Large intestine (tissue), 3 donors: ENCODE measurements around the gene BTBD2. TPM values are rescaled to one million over a fixed set of nuclear protein-coding genes. Genes with fewer than 3 reads are reported as not detected.

Experiments used
- DNase-seq, 2 donors: peaks; one replicate each; pipeline versions ENCODE4 v3.0.0 to v3.0.0-alpha.2; 2013
- H3K27ac ChIP-seq: one replicate; pipeline ENCODE4 v1.5.1; 2013; ENCODE audit warnings: low read length
- H3K27me3 ChIP-seq: 2 replicates; pipeline ENCODE4 v1.6.1; 2013; ENCODE audit warnings: low read length; ENCODE audit not compliant: control insufficient read depth, insufficient read depth
- H3K36me3 ChIP-seq: 2 replicates; pipeline ENCODE4 v1.6.1; 2013; ENCODE audit warnings: low read length; ENCODE audit not compliant: control insufficient read depth, insufficient read depth
- H3K4me1 ChIP-seq: one replicate; pipeline ENCODE4 v1.6.1; 2013; ENCODE audit warnings: low read length; ENCODE audit not compliant: control insufficient read depth, insufficient read depth
- H3K4me3 ChIP-seq: one replicate; pipeline ENCODE4 v1.5.1; 2013; ENCODE audit warnings: low read length
- H3K9me3 ChIP-seq: one replicate; pipeline ENCODE4 v1.6.1; 2013; ENCODE audit warnings: mild to moderate bottlenecking, low read depth, low read length, moderate library complexity; ENCODE audit not compliant: control insufficient read depth
- WGBS: methylation state at CpG from one replicate; pipeline ENCODE4 v1.1.5; 2013; ENCODE audit warnings: low lambda C conversion rate; ENCODE audit not compliant: insufficient coverage; 5-methylcytosine and 5-hydroxymethylcytosine counted together
- polyA plus RNA-seq: library from polyadenylated mRNA; unstranded; fragments of 120-200 nt; gene quantifications from one replicate; pipeline ENCODE4 v1.2.1, GENCODE V29; 2013

The BTBD2 gene
- polyA plus RNA-seq, 1 donor = 96.7 TPM

DNA sequence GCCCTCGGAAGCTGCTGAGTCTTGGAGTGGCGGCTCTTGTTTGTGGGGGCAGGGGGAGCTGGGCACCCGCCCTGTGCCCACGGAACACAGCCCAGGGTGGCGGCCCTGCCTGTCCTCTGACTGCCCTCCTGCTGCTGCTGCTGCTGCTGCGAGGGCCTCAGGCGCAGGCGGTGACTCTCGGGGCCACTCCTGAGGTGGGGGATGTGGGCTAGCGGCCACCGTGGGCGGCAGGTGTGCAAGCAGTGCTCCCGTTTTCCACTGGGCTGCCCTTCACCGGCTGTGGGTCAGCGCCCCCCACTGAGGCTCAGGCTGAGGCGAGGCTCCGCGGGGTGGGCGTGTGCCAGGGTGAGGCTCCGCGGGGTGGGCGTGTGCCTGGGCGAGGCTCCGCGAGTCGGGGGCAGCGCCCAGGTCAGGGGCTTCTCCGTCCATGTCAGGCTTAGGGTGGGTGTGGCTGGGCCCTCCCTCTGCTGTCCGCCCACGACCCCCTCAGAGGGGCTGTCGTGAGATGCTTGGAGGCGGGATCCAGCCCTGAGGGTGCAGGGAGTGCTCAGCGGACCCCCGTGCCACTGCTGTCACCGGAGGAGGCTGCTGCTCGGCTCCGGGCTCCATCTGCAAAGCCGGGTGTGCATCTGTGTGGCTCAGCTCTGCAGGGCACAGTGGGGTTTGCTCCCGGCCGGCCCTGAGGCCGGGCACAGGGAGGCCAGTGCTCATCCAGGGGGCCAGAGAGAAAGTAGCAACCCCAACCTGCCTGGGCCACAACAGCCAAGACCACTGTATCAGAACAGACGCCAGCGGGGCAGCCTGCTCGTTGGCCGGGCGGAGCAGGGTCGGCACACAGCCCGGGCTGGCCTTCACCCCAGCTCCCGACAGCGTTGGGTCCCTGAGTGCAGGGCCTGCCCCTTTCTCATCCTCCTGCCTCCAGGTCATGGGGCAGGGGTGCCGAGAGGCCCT, 60.1 kb downstream of the BTBD2 start:
- no peaks in the 10 kb centered on the region for H3K27me3 ChIP-seq
- WGBS = no CpG with 5 or more reads among the region's 51 CpGs
- peaks cover 17% of the 10 kb centered on the region for H3K36me3 ChIP-seq
- no peak for DNase-seq
- no peak overlapping the region for H3K4me3 ChIP-seq
- no peaks in the 10 kb centered on the region for H3K4me1 ChIP-seq
- no peaks in the 10 kb centered on the region for H3K9me3 ChIP-seq
- no peak overlapping the region for H3K27ac ChIP-seq

DNA sequence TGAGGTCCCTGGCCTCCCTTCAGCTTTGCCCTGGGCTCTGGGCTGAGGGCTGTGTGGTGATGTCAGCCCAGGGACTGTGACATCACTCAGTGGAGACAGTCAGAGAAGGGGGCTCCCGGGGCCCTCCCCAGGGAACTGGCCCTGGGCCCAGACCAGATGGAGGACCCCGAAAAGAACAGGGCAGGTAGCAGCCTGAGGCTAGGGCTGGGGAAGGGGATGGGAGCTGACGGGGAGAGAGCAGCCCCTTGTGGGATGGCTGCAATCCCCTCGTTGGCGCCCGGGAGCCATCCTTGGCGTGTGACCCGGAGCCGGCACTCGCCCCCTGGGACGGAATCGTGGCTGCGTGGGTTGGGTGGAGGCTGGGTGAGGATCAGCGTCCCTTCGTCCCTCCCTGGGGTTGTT, 61.0 kb downstream of the BTBD2 start:
- Histone ChIP-seq H3K4me1 (no peaks in the 10 kb centered on the region), H3K27me3 (no peaks in the 10 kb centered on the region), H3K36me3 (peaks cover 17% of the 10 kb centered on the region), H3K4me3 (no peak overlapping the region), H3K27ac (no peak overlapping the region), H3K9me3 (no peaks in the 10 kb centered on the region)
- WGBS = no CpG with 5 or more reads among the region's 15 CpGs
- DNase-seq = no peak

DNA sequence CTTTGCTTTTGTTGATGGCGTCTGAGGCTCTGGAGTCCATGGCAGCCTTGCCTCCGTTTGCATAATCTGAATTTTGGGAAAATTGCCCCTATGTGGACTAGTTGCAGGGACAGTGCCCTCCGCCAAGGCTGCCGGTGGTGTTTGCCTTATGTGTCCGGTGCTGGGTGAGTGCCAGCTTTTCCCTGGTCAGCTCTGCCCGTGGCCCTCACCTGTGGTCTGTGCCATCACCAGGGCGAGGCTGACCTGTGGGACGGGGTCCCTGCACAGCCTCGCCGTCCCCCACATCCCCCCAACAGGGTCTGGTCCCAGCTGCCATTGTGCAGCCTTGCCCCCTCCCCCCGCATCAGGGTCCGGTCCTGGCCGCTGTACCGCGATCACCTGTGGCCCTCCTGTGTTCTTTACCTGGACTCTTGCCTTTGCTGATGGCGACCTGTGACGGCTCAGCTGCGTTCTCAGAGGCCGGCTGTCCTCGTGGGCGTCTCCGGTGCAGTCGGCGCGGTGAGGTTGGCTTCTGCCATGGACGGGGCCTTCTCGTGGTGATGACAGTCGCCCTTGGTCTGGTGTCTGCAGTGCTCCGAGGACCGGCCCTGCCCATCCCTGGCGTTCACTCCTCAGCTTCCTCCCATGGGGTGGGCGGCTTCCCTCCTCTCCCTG, 61.9 kb downstream of the BTBD2 start:
- H3K36me3 ChIP-seq = peaks cover 17% of the 10 kb centered on the region
- DNase-seq = no peak
- no CpG with 5 or more reads among the region's 32 CpGs for WGBS
- H3K27me3 ChIP-seq = no peaks in the 10 kb centered on the region
- no peaks in the 10 kb centered on the region for H3K4me1 ChIP-seq
- no peak overlapping the region for H3K27ac ChIP-seq
- H3K9me3 ChIP-seq = peaks cover 2% of the 10 kb centered on the region
- H3K4me3 ChIP-seq = no peak overlapping the region

DNA sequence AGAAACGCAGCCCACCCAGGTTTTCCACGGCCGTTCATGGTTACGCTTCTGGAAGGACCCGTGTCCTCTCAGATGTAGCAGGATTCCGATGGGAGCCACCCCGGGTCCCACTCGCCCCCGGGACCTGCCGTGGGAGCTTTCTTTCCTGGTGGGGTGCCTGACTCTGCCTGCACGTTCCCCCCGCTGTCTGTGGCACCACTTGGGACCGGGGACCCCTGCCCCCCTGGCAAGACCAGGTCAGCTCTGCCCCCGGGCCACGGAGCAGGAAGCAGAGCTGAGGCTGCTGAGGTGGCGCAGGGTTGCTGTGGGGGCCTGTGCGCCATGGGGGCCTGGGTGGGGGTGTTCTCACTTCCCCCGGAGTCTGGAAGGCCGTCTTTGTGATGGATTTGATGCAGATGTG, 62.5 kb downstream of the BTBD2 start:
- Histone ChIP-seq H3K9me3 (peaks cover 4% of the 10 kb centered on the region), H3K4me1 (no peaks in the 10 kb centered on the region), H3K36me3 (peaks cover 17% of the 10 kb centered on the region), H3K4me3 (no peak overlapping the region), H3K27ac (no peak overlapping the region), H3K27me3 (no peaks in the 10 kb centered on the region)
- no peak for DNase-seq
- no CpG with 5 or more reads among the region's 19 CpGs for WGBS

DNA sequence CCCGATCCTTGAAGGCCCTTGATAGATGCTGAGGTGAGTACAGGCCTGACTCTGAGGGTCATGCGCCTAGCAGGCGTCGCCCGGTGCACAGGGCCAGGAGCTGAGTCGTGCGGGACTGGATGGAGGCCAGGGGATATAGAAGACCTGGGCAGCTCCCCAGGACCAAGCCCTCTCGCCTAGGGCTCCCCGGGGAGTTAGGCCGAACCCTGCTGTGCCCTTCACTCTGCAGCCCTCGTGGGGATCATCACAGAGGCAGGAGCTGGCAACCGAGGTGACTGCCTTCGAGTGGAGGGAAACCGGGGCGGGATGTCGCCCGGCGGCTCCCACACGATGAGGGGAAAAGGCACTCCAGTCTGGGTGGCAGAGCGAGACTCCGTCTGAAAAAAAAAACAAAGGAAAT, 62.9 kb downstream of the BTBD2 start:
- no peak for DNase-seq
- Histone ChIP-seq H3K36me3 (peaks cover 17% of the 10 kb centered on the region), H3K9me3 (peaks cover 8% of the 10 kb centered on the region), H3K27ac (no peak overlapping the region), H3K27me3 (no peaks in the 10 kb centered on the region), H3K4me1 (no peaks in the 10 kb centered on the region), H3K4me3 (no peak overlapping the region)
- WGBS = no CpG with 5 or more reads among the region's 21 CpGs

DNA sequence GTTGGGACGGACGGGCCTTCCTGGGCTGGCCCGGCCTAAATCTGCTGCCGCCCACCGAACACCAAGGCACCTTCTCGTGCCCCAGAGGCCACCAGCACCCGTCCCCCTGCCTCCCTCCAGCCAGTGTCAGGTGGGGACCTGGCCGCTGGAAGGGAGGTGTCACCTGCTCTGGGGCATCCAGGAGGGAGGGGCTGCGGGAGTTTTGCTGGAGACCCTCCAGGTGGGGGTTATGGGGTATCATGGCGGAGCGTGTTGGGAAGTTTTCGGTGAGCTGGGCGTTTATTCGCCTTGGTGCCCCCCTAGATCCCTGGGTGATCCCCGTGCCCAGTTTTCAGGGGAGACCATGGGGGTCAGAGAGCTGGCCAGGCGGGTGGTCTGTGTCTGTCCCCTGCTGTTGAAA, 64.9 kb downstream of the BTBD2 start:
- WGBS = no CpG with 5 or more reads among the region's 16 CpGs
- Histone ChIP-seq H3K4me1 (no peaks in the 10 kb centered on the region), H3K4me3 (no peak overlapping the region), H3K9me3 (peaks cover 12% of the 10 kb centered on the region), H3K27ac (no peak overlapping the region), H3K27me3 (no peaks in the 10 kb centered on the region), H3K36me3 (peaks cover 14% of the 10 kb centered on the region)
- no peak for DNase-seq

DNA sequence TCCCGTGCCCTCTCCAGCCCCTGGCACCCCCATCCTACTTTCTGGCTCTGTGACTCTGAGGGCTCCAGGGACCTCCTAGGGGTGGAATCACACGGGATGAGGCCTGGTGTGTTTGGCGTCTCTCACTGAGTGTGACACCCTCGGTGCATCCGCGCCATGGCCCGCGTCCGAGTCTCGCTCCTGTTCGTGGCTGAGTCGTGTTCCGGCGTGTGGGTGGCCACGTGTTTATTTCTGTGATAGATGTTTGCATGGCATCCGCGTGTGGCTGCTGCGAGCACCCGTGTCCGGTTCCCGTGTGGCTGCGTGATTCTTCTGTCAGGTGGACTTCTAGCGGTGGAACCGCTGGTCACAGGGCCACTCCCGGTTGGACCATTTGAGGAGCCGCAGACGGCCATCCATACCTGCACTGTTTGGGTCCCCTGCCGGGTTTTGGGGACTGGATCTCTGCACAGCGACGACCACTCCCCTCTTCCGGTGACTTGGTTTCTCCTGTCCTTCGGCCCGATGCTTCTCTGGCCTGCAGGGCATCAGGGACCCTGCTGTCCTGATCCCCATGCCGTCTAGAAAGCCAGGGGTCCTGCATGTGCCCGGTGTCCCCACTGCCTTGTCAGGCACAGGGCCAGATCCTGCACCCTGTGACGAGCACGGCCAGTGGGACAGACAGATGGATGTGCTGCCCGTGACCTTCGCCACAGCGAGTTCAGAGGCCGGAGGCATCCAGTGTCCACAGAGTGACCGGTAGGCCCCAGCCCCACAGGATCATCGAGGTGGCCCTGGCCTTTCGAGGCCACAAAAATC, 66.0 kb downstream of the BTBD2 start:
- H3K36me3 ChIP-seq = peaks cover 14% of the 10 kb centered on the region
- WGBS = 96% methylated on average over 4 of the region's 44 CpGs
- no peak for DNase-seq

DNA sequence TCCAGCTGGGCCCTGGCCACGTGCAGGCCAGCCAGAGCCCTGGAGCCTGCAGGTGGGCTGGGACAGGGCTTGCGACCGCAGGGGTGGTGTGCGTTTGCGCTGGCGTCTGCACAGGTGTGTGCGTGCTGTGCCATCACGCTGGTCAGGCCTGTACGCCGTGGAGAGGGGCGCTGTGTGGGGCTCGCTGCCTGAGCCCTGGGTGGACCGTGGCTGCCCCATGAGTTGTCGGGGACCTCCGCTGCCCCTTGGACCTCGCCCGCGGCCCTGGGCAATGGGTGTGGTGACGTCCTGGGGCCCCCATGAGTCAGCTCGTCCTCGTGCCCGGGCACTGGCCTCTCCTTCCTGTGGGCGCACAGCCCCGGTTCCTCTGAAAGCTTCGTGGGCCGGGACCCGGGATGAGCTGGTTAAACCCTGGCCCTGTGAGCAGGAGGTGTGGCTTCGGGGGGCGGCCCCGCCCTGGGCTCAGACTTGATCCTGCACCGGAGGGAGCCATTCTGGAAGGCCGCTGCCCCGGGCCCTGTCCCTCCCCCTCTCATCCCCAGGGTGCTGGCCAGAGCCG, 67.8 kb downstream of the BTBD2 start:
- H3K27ac ChIP-seq = no peak overlapping the region
- H3K9me3 ChIP-seq = peaks cover 12% of the 10 kb centered on the region
- WGBS = no CpG with 5 or more reads among the region's 34 CpGs
- H3K36me3 ChIP-seq = peaks cover 5% of the 10 kb centered on the region
- no peaks in the 10 kb centered on the region for H3K27me3 ChIP-seq
- H3K4me3 ChIP-seq = no peak overlapping the region
- H3K4me1 ChIP-seq = peaks cover 13% of the 10 kb centered on the region
- no peak for DNase-seq

More for the DNA sequence above, 66.0 kb downstream of the BTBD2 start:
- H3K9me3 ChIP-seq = peaks cover 12% of the 10 kb centered on the region
- H3K4me3 ChIP-seq = no peak overlapping the region
- no peaks in the 10 kb centered on the region for H3K27me3 ChIP-seq
- peaks cover under 1% of the 10 kb centered on the region for H3K4me1 ChIP-seq
- no peak overlapping the region for H3K27ac ChIP-seq

DNA sequence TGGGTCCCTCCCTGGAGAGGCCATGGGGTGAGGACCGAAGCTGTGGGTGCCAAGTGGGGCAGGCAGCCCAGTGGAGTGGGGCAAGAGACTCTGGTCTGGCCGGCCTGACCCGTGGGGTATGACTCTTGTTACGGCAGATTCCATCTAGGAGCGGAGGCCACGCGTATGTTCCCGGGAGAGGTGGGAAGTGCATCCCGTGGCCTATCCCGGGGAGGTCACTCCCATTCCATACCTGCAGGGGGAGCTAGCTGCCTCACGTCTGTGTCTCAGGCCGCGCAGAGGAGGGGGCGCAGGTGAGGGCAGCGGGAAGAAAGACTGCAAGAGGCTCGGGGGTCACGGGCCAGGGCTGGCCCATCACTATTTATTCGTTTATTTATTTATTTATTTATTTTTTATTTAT, 69.6 kb downstream of the BTBD2 start:
- H3K27me3 ChIP-seq = no peaks in the 10 kb centered on the region
- peaks cover 14% of the 10 kb centered on the region for H3K4me1 ChIP-seq
- H3K4me3 ChIP-seq = no peak overlapping the region
- peak in 1 of 2 donors; percentile 34 for DNase-seq
- H3K9me3 ChIP-seq = peaks cover 12% of the 10 kb centered on the region
- no peaks in the 10 kb centered on the region for H3K36me3 ChIP-seq
- no peak overlapping the region for H3K27ac ChIP-seq
- WGBS = no CpG with 5 or more reads among the region's 18 CpGs
